ENCODE results near the gene HKDC1. TPM values are rescaled to one million over a fixed set of nuclear protein-coding genes. Genes with fewer than 3 reads are reported as not detected.

HKDC1 gene
- polyA plus RNA-seq, 1 donor from 2014 or later, result 0.07 TPM

GRCh38 chr10:69242040-69242851 lies 22.1 kb downstream of the HKDC1 start:
- H3K4me3 ChIP-seq (ENCODE audit: low read length), result no peak overlapping the region
- no peak overlapping the region for H3K9ac ChIP-seq (ENCODE audit: low read length)
- no peak for TF ChIP-seq REST (IDR thresholded peaks at IDR 0.05; ENCODE audit: borderline replicate concordance)
- no peak for TF ChIP-seq CTCF (IDR thresholded peaks at IDR 0.05; ENCODE audit: poor library complexity, severe bottlenecking)
- TF ChIP-seq EZH2 (IDR thresholded peaks at IDR 0.05; ENCODE audit: borderline replicate concordance, insufficient read depth, low read length, poor library complexity, severe bottlenecking), result no peak
- TF ChIP-seq MXI1 (conservative IDR thresholded peaks at IDR 0.05; ENCODE audit: poor library complexity, severe bottlenecking), result no peak
- TF ChIP-seq RAD21 (conservative IDR thresholded peaks at IDR 0.05), result no peak
- no peak for TF ChIP-seq POLR2AphosphoS5 (IDR thresholded peaks at IDR 0.05)
- no peak for TF ChIP-seq SMC3 (conservative IDR thresholded peaks at IDR 0.05; ENCODE audit: poor library complexity)
- no peak for TF ChIP-seq TAF1 (IDR thresholded peaks at IDR 0.05; ENCODE audit: low read depth)
- no peak for TF ChIP-seq EP300 (conservative IDR thresholded peaks at IDR 0.05; ENCODE audit: poor library complexity, severe bottlenecking)
- H4K20me1 ChIP-seq (ENCODE audit: insufficient read depth), result no peaks in the 10 kb centered on the region
- H3K27ac ChIP-seq (ENCODE audit: low read length), result no peak overlapping the region
- H3K27me3 ChIP-seq (ENCODE audit: insufficient read depth, low read depth, low read length), result no peaks in the 10 kb centered on the region
- no peaks in the 10 kb centered on the region for H3F3A ChIP-seq (ENCODE audit: insufficient read depth, low read length, poor library complexity, severe bottlenecking)
- H2AFZ ChIP-seq (ENCODE audit: low read depth, low read length), result no peak overlapping the region
- H3K36me3 ChIP-seq (ENCODE audit: insufficient read depth, low read length), result no peaks in the 10 kb centered on the region
- H3K9me2 ChIP-seq (ENCODE audit: insufficient read depth, low read length), result no peaks in the 10 kb centered on the region
- no peaks in the 10 kb centered on the region for H3K9me3 ChIP-seq (ENCODE audit: low read length)
- no peaks in the 10 kb centered on the region for H3K79me2 ChIP-seq (replicated peaks; ENCODE audit: insufficient read depth, low read length)
- no peak overlapping the region for H3K4me2 ChIP-seq (ENCODE audit: low read length)

GRCh38 chr10:69242852-69243212 lies 22.7 kb downstream of the HKDC1 start:
- TF ChIP-seq RAD21 (conservative IDR thresholded peaks at IDR 0.05) (no peak), EP300 (conservative IDR thresholded peaks at IDR 0.05; ENCODE audit: poor library complexity, severe bottlenecking) (no peak), REST (IDR thresholded peaks at IDR 0.05; ENCODE audit: borderline replicate concordance) (no peak), SMC3 (conservative IDR thresholded peaks at IDR 0.05; ENCODE audit: poor library complexity) (no peak), CTCF (IDR thresholded peaks at IDR 0.05; ENCODE audit: poor library complexity, severe bottlenecking) (no peak), TAF1 (IDR thresholded peaks at IDR 0.05; ENCODE audit: low read depth) (no peak)
- no peaks in the 10 kb centered on the region for H3K36me3 ChIP-seq (ENCODE audit: insufficient read depth, low read length)
- no peak overlapping the region for H3K27ac ChIP-seq (ENCODE audit: low read length)
- H3K9me2 ChIP-seq (ENCODE audit: insufficient read depth, low read length), result no peaks in the 10 kb centered on the region
- H3K9me3 ChIP-seq (ENCODE audit: low read length), result no peaks in the 10 kb centered on the region
- no peak overlapping the region for H2AFZ ChIP-seq (ENCODE audit: low read depth, low read length)
- H4K20me1 ChIP-seq (ENCODE audit: insufficient read depth), result no peaks in the 10 kb centered on the region
- no peak overlapping the region for H3K4me3 ChIP-seq (ENCODE audit: low read length)
- no peaks in the 10 kb centered on the region for H3K27me3 ChIP-seq (ENCODE audit: insufficient read depth, low read depth, low read length)
- H3K4me2 ChIP-seq (ENCODE audit: low read length), result no peak overlapping the region
- no peaks in the 10 kb centered on the region for H3F3A ChIP-seq (ENCODE audit: insufficient read depth, low read length, poor library complexity, severe bottlenecking)
- H3K9ac ChIP-seq (ENCODE audit: low read length), result no peak overlapping the region
- no peaks in the 10 kb centered on the region for H3K79me2 ChIP-seq (replicated peaks; ENCODE audit: insufficient read depth, low read length)
